ENCODE measurements around the gene MED13.
"Not testable (repeated sequence)": the region's sequence is repeated elsewhere in the genome, so short reads cannot be mapped to it uniquely, and the experiment has no call there.

Gene MED13

DNA sequence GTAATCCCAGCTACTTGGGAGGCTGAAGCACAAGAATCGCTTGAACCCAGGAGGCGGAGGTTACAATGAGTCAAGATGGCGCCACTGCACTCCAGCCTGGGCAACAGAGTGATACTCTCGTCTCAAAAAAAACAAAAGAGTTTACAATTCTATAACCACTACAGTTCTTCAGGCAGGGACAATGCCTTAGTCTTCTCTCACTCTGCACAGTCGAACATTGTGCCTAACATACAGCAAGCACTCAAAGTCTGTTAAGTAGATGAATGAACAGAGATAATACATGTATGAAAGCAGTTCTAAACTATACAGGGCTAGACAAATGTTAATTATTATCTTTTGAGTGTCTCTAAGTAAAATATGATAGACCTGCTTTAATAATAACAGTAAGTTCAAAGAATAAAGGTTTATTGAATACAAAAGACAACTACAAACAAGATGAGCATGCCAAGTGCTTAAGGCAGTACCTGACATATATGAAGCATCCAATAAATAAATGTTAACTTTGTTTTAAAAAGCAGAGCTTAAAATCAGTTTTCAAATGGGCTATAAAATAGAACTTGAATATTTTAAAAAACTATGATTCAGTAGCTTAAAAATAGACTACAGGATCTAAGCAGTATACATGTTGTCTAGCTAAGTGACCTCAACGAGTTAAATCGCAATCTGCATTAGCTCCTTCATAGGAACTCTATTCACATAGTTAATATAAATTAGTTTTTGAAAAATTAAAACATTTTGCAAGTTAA, 156.6 kb downstream of the MED13 start:
- no peak for DNase-seq (ENCODE audit: low read depth in 2 of 2)

DNA sequence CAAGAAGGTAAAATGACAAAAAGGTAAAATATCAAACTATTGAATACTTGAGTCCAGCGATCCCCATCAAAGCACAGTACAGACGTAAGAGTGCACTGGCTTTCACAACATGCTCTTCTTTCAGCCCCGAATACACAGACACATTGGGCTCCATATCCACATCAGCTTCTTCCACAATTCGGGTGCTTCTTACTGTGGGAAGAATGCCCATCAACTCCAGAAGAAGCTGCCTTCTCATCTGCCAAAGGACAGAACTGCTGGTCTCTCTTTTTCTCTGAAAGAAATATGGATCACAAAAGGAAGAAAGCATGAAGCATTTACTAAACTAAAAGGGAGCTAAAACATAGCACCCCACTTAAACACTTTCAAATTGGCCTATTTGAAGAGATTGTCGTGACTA, 157.7 kb downstream of the MED13 start:
- DNase-seq (ENCODE audit: low read depth in 2 of 2), result no peak

DNA sequence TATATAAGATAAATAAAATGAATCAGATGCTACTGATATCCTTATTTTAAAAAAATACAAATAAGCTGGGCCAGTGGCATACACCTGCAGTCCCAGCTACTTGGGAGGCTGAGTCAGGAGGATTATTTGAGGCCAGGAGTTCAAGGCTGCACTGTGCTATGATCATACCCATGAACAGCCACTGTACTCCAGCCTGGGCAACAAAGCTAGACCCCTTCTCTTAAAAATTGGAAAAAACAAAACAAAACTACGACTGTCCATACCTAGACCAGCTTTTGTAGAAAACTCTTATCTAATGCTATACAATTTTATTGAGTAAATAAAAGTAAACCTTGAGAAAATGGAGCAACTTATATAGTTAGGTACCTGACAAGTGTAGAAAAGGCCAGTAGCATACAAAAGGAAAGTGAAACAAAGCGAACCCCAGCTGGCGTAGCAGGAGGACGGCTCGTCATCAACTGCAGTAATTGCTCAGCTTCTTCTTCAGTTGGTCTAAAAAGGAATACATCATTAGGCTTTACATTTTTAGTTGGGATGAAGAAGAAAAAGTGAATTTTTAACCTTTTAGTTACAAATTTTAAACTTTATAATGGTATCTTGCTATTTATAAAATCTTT, 160.9 kb downstream of the MED13 start:
- no peak for DNase-seq (ENCODE audit: low read depth in 2 of 2)

DNA sequence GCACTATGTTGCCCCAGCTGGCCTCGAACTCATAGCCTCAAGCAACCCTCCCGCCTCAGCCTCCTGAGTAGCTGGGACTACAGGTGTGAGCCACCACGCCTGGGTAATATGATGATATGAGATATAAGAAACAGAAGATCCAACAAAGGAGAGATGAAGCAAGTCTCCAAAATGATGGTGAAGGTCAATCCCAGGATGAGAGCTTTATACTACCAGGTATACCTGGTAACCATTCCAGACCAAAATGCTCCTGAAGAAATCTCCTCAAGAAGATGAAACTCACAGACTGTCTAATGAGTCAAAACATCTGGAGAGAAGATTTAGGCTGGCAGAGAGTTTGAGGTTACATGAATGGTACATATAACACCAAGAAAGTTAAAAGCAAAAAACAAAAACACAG, 161.8 kb downstream of the MED13 start:
- DNase-seq (ENCODE audit: low read depth in 2 of 2), result no peak

DNA sequence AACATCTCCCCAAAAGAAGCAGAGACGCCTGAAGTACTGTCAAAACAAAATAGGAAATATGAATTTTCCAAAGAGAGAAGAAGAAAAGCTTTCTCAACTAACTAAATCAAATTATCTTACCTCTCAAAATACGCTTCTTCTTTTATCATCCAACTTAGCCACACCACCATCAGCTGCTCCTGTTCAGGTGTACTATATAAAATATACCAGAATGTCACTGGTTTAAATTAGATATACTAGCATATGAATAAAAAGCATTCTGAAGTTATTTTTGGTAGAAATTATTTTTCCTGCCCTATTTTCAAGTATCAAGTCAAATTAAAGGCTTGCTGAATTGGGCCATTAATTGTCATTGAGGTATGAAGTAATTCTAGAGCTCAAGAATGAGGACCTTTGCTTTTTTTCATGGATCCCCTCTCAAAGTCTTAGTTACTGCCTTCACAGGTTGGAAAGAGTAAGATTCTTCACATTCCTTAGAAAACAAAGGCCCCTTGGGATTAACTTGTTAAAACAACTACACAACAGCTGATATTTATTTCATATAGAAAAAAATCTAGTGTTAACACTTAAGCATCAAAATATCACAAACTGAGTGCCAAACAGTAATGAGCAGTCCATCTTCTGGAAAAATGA, 167.4 kb downstream of the MED13 start:
- DNase-seq (ENCODE audit: low read depth in 2 of 2), result no peak

DNA sequence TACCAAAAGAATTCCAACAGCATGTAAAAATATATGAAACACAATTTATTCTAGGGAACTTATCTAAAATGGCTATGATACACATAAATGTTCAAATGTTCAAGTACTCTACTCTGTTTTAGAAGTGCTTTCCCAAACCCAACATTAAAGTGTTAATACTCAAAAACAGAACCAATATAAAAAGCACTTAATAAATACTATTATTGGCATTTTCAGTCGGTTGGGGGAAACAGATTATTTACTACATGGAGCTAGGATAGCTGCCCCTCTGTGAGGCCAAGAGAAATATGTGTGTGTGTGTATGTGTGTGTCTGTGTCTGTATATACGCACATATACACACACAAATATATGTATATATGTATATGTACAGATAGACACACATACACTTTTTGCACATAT, 169.7 kb downstream of the MED13 start:
- no peak for DNase-seq (ENCODE audit: low read depth in 2 of 2)

DNA sequence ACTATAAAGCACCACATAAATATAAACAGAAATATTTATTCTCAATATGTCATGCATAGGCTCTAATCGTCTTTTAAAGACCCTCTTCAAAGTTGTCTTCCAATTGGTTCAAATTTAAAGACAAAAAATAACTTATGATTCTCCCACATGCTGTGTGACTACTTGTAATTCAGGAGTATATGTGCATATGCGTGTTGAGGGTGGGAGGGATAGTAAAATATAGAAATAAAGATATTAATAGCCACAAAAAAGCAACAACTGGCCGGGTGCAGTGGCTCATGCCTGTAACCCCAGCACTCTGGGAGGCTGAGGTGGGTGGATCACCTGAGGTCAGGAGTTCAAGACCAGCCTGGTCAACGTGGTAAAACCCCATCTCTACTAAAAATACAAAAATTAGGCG, 170.8 kb downstream of the MED13 start:
- not testable (repeated sequence) for DNase-seq (ENCODE audit: low read depth in 2 of 2)
